Activated T-helper 1 cell treated with anti-CD3 and anti-CD28 coated beads, Interleukin-12 subunit alpha, Interleukin-12 subunit beta, Interleukin-2, Interleukin-4 antibody, amounts not matched to agents 30 ng/mL and 10 ng/mL and 1 ng/mL, durations not matched to agents 14 hours and 24 hours and 36 hours (primary cell): ENCODE results near the gene LCNL1. TPM values are rescaled to one million over a fixed set of nuclear protein-coding genes. Genes with fewer than 3 reads are reported as not detected.

Experiments used
- DNase-seq: peaks from one replicate; pipeline ENCODE4 v3.0.0; 2021; ENCODE audit warnings: low spot score
- H3K27ac Mint-ChIP-seq: one replicate; pipeline ENCODE4 v1.8.0; 2021; ENCODE audit warnings: mild to moderate bottlenecking, mixed read lengths
- H3K27me3 Mint-ChIP-seq: one replicate; pipeline ENCODE4 v1.8.0; 2022; ENCODE audit warnings: mild to moderate bottlenecking, moderate library complexity, mixed read lengths; ENCODE audit not compliant: insufficient read depth
- H3K36me3 Mint-ChIP-seq: one replicate; pipeline ENCODE4 v1.8.0; 2021; ENCODE audit warnings: low read depth, mixed read lengths
- H3K4me1 Mint-ChIP-seq: one replicate; pipeline ENCODE4 v1.8.0; 2021; ENCODE audit warnings: low read depth, mixed read lengths
- H3K4me3 Mint-ChIP-seq: one replicate; pipeline ENCODE4 v1.8.0; 2021; ENCODE audit warnings: mild to moderate bottlenecking, moderate library complexity, mixed read lengths
- H3K9me3 Mint-ChIP-seq: one replicate; pipeline ENCODE4 v1.8.0; 2021; ENCODE audit warnings: mixed read lengths
- intact Hi-C: fragments of 100-400 bp; cut with micrococcal nuclease; formaldehyde crosslinking; loops from one replicate; pipeline ENCODE4 v1.15.1; 2024
- total RNA-seq: library from RNA; stranded (reverse); gene quantifications from 2 replicates; pipeline ENCODE4 v1.2.3, GENCODE V29; 2022

The LCNL1 gene
- total RNA-seq, 1 donor from 2014 or later = not detected

GRCh38 chr9:137012694-137013570, 30.1 kb downstream of the LCNL1 start:
- Mint-ChIP-seq H3K4me3 (no peak overlapping the region), H3K4me1 (no peaks in the 10 kb centered on the region), H3K36me3 (no peaks in the 10 kb centered on the region), H3K27ac (no peak overlapping the region), H3K27me3 (no peaks in the 10 kb centered on the region), H3K9me3 (no peaks in the 10 kb centered on the region)
- intact Hi-C loops = no loop called here
- no peak for DNase-seq

- H3K27me3 Mint-ChIP-seq = no peaks in the 10 kb centered on the region
- H3K36me3 Mint-ChIP-seq = no peaks in the 10 kb centered on the region
- H3K27ac Mint-ChIP-seq = no peak overlapping the region
- intact Hi-C loops = no loop called here
- no peaks in the 10 kb centered on the region for H3K4me1 Mint-ChIP-seq
- no peak overlapping the region for H3K4me3 Mint-ChIP-seq
- no peak for DNase-seq
- no peaks in the 10 kb centered on the region for H3K9me3 Mint-ChIP-seq
Measured at GRCh38 chr9:137013571-137013940, 30.8 kb downstream of the LCNL1 start.

GRCh38 chr9:137014166-137014565, 31.4 kb downstream of the LCNL1 start:
- Mint-ChIP-seq H3K9me3 (no peaks in the 10 kb centered on the region), H3K27me3 (no peaks in the 10 kb centered on the region), H3K4me1 (no peaks in the 10 kb centered on the region), H3K27ac (no peak overlapping the region), H3K4me3 (no peak overlapping the region), H3K36me3 (no peaks in the 10 kb centered on the region)
- intact Hi-C loops = no loop called here
- no peak for DNase-seq

- Mint-ChIP-seq H3K27ac (no peak overlapping the region), H3K9me3 (no peaks in the 10 kb centered on the region), H3K36me3 (no peaks in the 10 kb centered on the region), H3K27me3 (no peaks in the 10 kb centered on the region), H3K4me1 (no peaks in the 10 kb centered on the region), H3K4me3 (no peak overlapping the region)
- no peak for DNase-seq
- intact Hi-C loops = no loop called here
Measured at GRCh38 chr9:137014776-137015539, 32.2 kb downstream of the LCNL1 start.

GRCh38 chr9:137015540-137015930, 32.7 kb downstream of the LCNL1 start:
- intact Hi-C loops = no loop called here
- H3K36me3 Mint-ChIP-seq = no peaks in the 10 kb centered on the region
- DNase-seq = no peak
- H3K9me3 Mint-ChIP-seq = no peaks in the 10 kb centered on the region
- H3K27ac Mint-ChIP-seq = no peak overlapping the region
- H3K4me3 Mint-ChIP-seq = no peak overlapping the region
- H3K27me3 Mint-ChIP-seq = no peaks in the 10 kb centered on the region
- no peaks in the 10 kb centered on the region for H3K4me1 Mint-ChIP-seq

- Mint-ChIP-seq H3K4me1 (no peaks in the 10 kb centered on the region), H3K36me3 (no peaks in the 10 kb centered on the region), H3K27me3 (no peaks in the 10 kb centered on the region), H3K4me3 (no peak overlapping the region), H3K27ac (no peak overlapping the region), H3K9me3 (no peaks in the 10 kb centered on the region)
- intact Hi-C loops = no loop called here
- no peak for DNase-seq
Measured at GRCh38 chr9:137015976-137016375, 33.2 kb downstream of the LCNL1 start.

GRCh38 chr9:137016436-137016835, 33.6 kb downstream of the LCNL1 start:
- Mint-ChIP-seq H3K4me3 (no peak overlapping the region), H3K27me3 (no peaks in the 10 kb centered on the region), H3K27ac (no peak overlapping the region), H3K9me3 (no peaks in the 10 kb centered on the region), H3K4me1 (no peaks in the 10 kb centered on the region), H3K36me3 (no peaks in the 10 kb centered on the region)
- intact Hi-C loops = no loop called here
- DNase-seq = no peak

- DNase-seq = no peak
- Mint-ChIP-seq H3K4me3 (no peak overlapping the region), H3K36me3 (no peaks in the 10 kb centered on the region), H3K27me3 (no peaks in the 10 kb centered on the region), H3K4me1 (no peaks in the 10 kb centered on the region), H3K27ac (no peak overlapping the region), H3K9me3 (no peaks in the 10 kb centered on the region)
- intact Hi-C loops = no loop called here
Measured at GRCh38 chr9:137017071-137017470, 34.3 kb downstream of the LCNL1 start.

GRCh38 chr9:137017791-137018497, 35.2 kb downstream of the LCNL1 start:
- no peaks in the 10 kb centered on the region for H3K36me3 Mint-ChIP-seq
- H3K9me3 Mint-ChIP-seq = no peaks in the 10 kb centered on the region
- H3K27me3 Mint-ChIP-seq = no peaks in the 10 kb centered on the region
- H3K4me1 Mint-ChIP-seq = no peaks in the 10 kb centered on the region
- intact Hi-C loops = no loop called here
- DNase-seq = no peak
- no peak overlapping the region for H3K4me3 Mint-ChIP-seq
- no peak overlapping the region for H3K27ac Mint-ChIP-seq

- Mint-ChIP-seq H3K27ac (peak overlapping the region; percentile 53), H3K4me1 (no peaks in the 10 kb centered on the region), H3K4me3 (no peak overlapping the region), H3K36me3 (no peaks in the 10 kb centered on the region), H3K9me3 (no peaks in the 10 kb centered on the region), H3K27me3 (no peaks in the 10 kb centered on the region)
- intact Hi-C loops = no loop called here
- DNase-seq = no peak
Measured at GRCh38 chr9:137018761-137019559, 36.2 kb downstream of the LCNL1 start.

GRCh38 chr9:137019891-137020683, 37.3 kb downstream of the LCNL1 start:
- no peak overlapping the region for H3K4me3 Mint-ChIP-seq
- no peaks in the 10 kb centered on the region for H3K36me3 Mint-ChIP-seq
- no peaks in the 10 kb centered on the region for H3K9me3 Mint-ChIP-seq
- intact Hi-C loops = loop anchor here (5.0 to 10.0 kb wide), 3 partner anchors 135 to 535 kb away; partner anchors contain the start of gene SEC16A
- H3K27ac Mint-ChIP-seq = no peak overlapping the region
- DNase-seq = no peak
- no peaks in the 10 kb centered on the region for H3K4me1 Mint-ChIP-seq
- H3K27me3 Mint-ChIP-seq = no peaks in the 10 kb centered on the region
